GM20431 (cell line): ENCODE measurements around the gene FNDC3B.
"Not testable (repeated sequence)": the region's sequence is repeated elsewhere in the genome, so short reads cannot be mapped to it uniquely, and the experiment has no call there.

Experiments
- in situ Hi-C: fragments of 300-500 bp; cut with MseI, MboI; formaldehyde crosslinking; loops from one replicate; pipeline ENCODE4 v1.15.0; 2020; ENCODE audit warnings: low sequenced_read_pairs; ENCODE audit not compliant: unreplicated experiment

The FNDC3B gene

DNA sequence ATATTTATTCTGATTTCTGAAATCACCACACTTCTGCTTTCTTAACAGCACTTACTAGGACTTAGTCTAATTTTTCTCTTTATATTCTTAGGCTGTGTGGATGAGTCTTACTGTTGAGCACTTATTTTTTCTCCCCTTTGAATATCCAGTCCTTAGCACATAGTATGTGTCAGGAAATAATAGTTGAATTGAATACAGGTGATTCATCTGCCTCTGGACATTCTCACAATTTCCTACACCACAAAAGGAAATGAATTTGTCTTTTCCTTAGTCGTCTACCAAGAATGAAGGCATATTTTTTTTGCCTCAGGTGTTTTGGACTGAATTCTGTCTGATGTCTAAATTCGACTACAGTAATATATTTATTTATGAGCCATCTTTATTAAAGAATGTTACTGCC lies 204.6 kb downstream of the FNDC3B start:
- in situ Hi-C loops: no loop called here

DNA sequence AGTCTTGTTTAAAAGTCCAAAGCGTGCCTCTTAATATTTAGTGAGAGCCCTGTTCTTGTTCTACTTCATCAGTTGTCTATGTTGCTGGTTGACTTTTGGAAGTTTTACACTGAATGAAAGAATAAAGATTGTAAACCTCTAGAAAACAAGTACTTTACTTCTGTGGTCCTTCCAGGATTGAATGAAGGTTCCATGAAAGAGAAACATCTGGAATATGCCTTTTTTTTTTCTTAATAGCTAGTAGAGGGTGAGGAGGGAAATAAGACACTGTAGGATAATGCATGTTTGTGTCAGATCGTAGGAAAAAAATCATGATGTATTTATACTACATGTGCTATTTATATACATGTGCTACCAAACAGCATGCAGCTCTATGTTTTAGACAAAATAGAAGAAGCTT lies 205.9 kb downstream of the FNDC3B start:
- in situ Hi-C loops: no loop called here

DNA sequence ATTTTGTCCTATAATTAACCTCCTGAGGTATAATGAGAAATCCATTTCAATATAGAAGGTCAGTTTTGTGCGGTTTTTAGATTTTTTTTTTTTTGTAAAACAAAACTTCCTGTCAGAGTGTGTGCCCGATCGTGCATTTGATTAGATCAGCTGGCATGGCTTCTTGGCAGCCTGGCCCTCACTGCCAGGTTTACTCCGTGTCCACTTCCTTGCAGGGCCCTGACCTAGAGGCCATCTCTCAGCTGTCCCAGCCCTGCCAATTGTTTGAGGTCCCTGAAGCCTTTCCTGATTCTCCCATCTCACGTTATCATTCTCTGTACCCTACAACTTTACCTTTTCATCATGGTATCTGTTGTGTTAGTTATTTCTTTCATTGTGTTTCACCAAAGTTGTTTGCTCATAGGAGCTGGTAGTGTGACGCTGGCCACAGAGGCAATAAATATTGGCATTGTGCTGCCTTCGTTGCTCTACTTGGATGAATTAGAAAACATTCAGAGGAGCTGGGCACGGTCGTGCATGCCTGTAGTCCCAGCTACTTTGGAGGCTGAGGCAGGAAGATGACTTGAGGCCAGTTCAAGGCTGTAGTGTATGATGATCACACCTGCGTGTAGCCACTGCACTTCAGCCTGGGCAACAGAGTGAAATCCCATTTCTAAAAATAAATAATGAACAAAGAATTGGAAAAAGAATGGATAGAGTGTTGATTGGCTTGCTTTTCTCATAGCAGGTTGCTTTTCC lies 206.9 kb downstream of the FNDC3B start:
- in situ Hi-C loops: no loop called here

DNA sequence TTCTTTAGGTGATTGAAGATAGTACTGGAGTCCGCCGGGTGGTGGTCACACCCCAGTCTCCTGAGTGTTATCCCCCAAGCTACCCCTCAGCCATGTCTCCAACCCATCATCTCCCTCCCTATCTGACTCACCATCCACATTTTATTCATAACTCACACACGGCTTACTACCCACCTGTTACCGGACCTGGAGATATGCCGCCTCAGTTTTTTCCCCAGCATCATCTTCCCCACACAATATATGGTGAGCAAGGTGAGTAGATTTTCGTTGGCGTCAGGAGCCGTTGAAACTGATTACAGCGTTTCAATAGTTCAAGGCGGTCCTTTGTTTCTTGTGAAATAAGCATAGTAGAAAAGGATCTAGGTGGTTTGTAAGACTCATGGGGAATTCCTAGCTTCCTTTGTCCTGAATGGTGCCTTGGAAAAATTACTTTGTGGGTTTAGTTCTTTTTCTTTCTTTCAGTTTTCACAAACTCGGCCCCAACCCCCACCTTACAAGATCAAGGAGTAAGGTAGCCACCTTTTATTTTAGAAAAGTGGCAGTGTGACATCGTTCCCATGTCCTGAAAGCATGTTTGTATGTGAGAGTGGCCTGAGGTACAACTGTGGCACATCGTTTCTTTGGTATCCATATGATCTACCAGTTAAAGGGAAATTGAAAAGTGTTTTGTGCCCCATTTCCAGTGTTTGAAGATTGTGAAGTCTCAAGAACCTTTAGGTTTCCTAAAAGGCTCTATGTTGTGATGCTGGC lies 208.3 kb downstream of the FNDC3B start:
- in situ Hi-C loops: no loop called here

DNA sequence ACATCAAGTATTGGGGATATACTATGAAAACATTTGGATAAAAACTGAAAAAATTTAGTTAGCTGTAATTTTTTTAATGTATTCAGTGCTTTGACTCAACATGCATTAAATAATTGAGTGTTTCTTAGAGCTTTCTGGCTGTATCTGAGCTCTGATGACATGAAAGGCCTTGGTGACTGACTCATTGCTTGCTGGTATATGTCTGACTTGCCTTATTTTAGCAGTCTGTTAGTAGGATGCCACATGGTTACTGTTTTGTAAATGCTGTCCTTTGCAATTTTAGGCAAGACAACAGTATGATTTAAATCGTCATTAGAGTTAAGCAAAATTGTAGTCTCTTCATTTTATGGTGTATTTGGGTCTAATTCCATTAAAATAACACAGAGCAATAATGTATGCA lies 209.7 kb downstream of the FNDC3B start:
- in situ Hi-C loops: no loop called here

DNA sequence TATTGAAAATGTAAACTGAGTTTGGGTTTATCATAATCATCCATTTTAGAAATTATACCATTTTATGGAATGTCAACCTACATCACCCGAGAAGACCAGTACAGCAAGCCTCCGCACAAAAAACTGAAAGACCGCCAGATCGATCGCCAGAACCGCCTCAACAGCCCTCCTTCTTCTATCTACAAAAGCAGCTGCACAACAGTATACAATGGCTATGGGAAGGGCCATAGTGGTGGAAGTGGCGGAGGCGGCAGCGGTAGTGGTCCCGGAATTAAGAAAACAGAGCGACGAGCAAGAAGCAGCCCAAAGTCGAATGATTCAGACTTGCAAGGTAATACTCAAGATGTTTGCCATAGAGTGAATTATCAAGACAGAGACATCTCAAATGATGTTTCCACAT lies 211.8 kb downstream of the FNDC3B start:
- in situ Hi-C loops: no loop called here

DNA sequence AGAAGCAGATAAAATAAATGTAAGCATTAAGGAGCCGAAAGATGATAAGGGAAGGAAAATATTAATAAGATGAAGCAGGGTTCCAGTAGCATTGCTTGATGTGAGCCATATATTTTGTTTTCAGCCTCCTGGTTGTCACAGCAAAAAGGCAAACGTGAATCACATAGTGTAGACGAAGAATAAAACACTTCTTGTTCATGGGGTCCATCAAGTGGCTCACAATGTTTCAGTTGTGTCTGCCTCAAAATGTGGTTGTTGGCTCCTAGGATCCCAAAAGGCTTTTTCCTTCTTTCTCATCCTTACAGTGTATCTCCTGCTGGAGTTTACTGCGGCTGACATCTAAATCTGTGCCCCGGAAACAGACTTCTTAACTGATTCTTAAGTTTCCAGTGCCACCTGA lies 213.8 kb downstream of the FNDC3B start:
- in situ Hi-C loops: no loop called here

DNA sequence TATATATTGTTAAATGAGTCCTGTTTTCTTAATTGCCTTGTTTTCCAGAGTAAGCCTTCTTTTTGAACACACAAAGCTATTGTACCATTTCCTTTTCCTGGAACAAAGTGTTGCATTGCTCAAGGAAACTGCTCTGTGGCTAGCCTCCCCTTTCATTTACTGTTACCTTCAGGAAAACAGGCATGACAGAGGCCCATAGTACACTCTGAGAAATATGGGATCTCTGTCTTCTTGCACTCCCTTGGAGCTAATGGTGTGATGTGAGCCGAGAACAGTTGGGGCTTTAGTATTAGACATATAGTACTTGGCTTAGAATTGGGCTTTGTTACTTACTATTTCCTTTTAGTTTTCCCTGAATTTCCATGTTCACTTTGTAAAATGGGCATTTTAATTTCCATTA lies 215.2 kb downstream of the FNDC3B start:
- in situ Hi-C loops: no loop called here

DNA sequence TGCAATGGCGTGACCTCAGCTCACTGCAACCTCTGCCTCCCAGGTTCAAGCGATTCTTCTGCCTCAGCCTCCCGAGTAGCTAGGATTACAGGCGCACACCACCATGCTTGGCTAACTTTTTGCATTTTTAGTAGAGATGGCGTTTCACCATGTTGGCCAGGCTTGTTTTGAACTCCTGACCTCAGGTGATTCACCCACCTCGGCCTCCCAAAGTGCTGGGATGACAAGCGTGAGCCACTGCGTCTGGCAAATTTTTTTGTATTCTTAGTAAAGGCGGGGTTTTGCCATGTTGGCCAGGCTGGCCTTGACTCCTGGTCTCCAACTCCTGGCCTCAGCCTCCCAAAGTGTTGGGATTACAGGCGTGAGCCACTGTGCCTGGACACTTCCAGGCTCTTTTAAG lies 215.9 kb downstream of the FNDC3B start:
- in situ Hi-C loops: not testable (repeated sequence)

DNA sequence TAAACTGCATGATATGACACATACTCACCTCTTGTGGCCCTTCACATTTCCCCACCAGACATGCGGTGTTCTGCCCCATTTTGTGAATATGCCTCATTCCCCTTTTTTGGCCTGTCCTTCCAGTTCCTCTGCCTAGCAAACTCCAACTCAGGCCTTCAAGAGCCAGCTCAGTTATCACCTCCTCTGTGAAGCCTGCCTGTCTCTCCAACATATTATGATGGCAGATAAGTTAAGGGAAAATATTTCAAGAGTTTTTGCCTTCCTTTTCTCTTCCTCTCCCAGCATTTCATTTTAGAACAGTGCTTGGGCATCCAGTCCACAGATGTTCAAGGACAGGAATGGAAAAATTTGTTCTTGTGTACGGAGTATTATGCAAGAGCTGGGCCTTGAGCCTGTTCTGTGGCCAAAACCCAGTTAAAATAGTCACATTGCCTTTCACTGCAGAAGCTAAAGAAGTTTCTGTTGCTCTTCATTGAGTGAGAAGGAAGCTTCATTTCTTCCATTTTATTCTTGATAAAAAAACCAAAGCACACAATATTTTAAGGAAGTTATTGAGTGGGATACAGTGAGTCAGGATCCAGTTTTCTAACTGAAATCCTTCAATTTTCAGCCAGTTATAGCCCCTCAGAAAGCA lies 216.8 kb downstream of the FNDC3B start:
- in situ Hi-C loops: no loop called here

DNA sequence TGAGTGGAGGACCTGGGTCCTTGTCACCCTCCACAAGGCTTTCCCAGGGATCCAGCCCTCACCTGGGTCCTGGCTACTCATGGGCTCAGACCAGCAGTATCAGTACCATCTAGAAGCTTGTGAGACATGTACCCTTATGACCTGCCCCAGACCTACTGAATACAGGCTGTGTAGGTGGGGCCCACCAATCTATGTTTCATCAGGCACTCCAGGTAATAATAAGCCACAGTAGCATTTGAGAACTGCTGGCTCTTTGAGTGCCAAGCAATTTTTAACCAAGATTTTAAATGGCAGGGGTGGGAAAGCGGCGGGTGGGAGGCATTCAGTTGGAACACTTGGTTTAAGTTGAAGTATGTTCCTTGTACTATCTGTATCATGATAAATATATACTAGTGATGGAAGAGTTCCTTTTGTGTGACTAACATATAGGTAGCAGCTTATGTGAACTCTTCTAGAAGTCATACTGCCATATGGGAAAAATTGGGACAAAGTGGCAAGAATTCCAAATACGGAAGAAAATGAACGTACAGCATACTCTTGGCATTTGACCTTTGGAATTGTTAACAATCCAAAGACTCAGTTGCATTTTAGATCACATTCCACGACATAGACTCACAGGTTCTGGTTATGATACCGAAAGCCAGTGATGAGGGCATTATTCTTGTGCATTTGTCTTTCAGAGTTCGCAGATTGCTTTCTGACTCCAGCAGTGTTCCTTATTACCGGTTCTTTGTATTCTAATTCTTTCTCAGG lies 218.4 kb downstream of the FNDC3B start:
- in situ Hi-C loops: no loop called here

DNA sequence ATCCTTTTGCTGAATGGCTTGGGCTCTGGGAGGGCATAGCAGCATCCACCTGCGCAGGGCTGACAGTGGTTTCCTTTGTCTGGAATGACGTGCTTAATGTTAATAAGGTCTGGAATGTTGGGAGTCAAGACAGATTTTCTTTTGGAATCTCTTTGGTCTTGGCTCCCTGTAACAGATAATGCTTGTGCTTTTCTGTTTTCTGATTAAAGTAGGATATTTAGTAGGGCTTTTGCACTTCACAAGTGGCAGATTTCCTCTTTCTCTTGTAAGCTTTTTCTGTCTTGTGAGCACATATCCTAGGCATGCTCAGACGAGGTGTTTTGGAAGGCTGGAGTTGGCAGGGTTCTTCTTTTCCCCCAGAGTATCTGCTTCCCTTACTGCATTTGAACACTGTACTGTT lies 219.2 kb downstream of the FNDC3B start:
- in situ Hi-C loops: no loop called here

DNA sequence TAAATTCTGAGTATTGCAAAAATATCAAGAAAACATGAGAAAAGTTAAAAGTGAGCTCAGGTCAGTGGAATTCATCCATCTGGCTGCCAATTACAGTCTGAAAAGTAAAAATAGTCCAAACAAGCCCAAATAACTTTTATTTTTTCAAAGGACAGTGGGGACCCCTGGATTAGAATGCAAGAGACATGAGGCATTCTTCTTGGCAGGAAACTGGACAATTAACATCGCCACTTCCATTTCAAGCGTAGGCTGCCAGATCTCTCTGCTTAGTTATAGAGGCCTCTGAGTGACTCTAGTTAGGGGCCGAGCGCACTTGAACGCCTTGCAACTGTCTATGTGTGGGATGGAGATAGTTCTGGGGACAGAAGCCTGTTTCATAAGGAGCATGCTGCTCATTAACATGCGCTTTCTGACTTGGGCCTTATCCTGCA lies 219.7 kb downstream of the FNDC3B start:
- in situ Hi-C loops: no loop called here

DNA sequence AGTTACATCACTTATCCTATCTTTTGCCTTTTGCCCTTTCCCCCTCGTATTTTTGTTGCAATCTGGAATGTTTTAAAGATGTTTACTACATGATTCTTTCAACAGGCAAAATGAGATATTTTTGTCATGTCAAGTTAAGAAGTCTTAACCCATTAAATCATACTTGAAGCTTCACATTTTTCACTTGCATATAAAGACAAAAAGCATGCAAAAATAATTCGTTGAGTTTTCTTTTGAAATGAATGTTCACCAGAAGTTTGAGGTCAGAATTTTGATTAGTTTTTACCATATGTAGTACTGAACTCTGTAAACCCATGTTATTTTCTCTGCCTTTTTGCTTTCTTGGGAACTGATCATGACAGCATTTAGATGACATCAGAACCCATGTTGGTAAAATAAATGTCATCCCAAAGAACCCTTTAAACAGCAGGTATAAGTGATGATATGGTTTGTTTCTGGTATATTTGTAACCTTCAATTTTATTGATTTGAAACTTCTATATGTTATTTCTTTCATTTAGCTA lies 220.4 kb downstream of the FNDC3B start:
- in situ Hi-C loops: no loop called here

DNA sequence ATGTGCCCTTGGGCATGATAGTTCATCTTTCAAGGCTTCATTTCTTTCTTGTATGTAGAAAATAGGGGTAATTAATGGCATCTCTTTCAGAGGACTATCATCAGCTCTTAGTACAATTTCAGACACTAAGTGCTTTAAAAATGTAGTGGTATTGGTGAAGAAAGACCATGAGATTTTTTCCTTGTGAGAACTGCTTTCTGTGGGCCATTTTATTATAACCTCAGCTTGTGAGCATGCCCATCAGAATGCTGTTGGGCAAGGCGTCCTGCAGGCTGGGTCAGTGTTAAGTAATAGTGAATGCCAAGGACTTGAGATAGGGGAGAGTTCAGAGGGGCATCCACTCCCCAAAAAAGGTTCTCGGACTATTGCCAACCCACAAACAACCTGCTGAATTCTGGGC lies 221.0 kb downstream of the FNDC3B start:
- in situ Hi-C loops: no loop called here

DNA sequence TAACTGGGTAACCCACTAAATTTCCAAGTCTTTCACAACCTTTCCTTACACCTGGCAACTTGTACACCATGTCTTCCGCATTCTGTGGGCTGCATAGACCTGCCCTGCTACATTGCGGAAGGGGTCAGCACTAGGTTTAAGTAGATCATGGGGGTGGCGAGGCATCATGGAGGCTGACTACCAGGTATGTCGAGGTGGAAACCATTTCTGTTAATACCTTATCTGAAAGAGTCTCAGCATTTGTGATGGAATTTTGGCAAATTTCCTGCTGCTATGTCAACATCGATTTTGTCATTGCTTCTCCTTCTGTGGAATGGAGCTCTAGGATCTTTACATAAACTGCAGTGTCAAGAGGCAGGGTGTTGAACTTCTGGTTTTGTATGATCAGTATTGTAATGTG lies 221.7 kb downstream of the FNDC3B start:
- in situ Hi-C loops: no loop called here

DNA sequence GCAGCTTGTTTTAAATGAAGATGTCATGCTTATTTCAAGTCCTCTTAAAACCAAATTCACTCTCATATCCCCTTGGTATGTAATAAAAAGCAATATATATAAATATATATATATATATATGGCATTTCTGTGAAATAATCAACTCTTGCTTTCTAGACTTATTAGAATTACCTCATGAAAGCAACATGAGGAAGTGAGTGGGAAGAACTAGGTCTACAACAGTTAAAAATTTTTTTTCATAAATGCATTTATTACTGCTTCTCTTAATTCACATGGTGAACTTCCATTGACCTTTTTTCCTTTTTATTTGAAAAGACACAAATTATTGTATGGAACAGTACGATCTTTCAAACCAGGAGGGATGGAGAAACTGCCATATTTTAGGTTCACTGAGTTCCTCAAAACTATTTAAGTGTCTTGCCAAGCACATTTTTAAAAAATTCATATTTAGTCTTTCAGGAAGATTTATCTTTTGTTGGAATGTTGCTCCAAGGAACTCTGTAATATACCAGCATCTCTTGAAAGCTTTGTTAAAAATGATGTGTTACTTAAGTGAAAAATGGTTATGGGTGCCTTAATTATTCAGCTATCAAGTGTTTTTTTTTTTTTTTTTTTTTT lies 223.7 kb downstream of the FNDC3B start:
- in situ Hi-C loops: no loop called here

DNA sequence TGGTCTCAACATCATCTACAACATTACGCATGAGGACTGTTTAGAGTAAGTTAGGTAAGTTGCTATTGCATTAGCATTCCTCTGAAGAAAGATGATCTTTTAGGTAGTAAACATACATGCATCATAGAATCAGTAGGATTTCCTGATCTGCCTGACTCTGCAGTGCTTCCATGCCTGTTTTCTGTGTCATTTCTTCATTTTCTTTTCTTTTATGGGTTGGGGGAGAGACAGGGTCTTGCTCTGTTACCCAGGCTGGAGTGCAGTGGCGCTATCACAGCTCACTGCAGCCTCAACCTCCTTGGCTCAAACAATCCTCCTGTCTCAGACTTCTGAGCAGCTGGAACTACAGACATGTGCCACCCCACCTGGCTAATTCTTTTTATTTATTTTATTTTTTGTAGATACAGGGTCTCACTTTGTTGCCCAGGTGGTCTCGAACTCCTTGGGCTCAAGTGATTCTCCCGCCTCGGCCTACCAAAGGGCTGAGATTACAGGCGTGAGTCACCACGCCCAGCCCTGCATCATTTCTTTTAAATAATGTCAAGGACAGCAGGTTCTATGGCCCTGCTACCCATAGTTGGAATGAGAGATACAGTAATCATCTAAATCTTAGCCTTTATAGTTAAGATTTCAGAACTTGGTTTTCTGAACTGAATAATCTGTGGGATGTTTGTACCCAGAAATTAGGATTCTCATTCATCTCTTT lies 224.6 kb downstream of the FNDC3B start:
- in situ Hi-C loops: no loop called here

DNA sequence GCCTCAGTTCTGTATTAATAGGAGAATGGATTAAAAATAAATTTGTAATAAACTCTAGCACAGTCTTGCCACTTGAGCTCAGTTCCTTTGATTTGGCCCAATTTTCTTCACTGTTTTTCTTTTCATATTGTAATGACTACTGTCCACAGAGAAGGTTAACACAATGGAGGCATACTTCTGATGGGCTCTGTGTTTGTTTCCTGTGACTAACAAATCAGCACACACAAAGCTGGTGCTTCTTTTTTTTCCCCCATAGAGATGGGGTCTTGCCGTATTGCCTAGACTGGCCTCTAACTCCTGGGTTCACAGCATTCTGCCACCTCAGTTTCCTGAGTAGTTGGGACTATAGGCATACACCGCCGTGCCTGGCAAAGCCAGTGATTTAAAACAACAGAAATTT lies 226.7 kb downstream of the FNDC3B start:
- in situ Hi-C loops: no loop called here
